Effector memory CD4-positive, alpha-beta T cell (primary cell): ENCODE measurements around the gene MEST.

ENCODE experiments used
- DNase-seq, 3 donors: peaks; one replicate each; pipeline ENCODE4 v3.0.0-alpha.2; 2020
- H3K27ac ChIP-seq: 2 replicates; pipeline ENCODE4 v1.7.0; 2013; ENCODE audit warnings: mild to moderate bottlenecking, low read length, moderate library complexity; ENCODE audit not compliant: insufficient read depth, poor library complexity, severe bottlenecking
- H3K27me3 ChIP-seq: replicated peaks from 2 replicates; pipeline ENCODE4 v1.7.0; 2013; ENCODE audit warnings: mild to moderate bottlenecking, low read length; ENCODE audit not compliant: insufficient read depth, control insufficient read depth, poor library complexity, severe bottlenecking
- H3K36me3 ChIP-seq: 2 replicates; pipeline ENCODE4 v1.7.0; 2013; ENCODE audit warnings: mild to moderate bottlenecking, low read length, moderate library complexity; ENCODE audit not compliant: control insufficient read depth, insufficient read depth
- H3K4me1 ChIP-seq: 2 replicates; pipeline ENCODE4 v1.7.0; 2013; ENCODE audit warnings: low read length, mild to moderate bottlenecking; ENCODE audit not compliant: control insufficient read depth, insufficient read depth, poor library complexity, severe bottlenecking
- H3K4me3 ChIP-seq: 2 replicates; pipeline ENCODE4 v1.7.0; 2013; ENCODE audit warnings: low read length, low read depth, mild to moderate bottlenecking; ENCODE audit not compliant: insufficient read depth, poor library complexity, severe bottlenecking
- H3K9me3 ChIP-seq: 2 replicates; pipeline ENCODE4 v1.7.0; 2013; ENCODE audit warnings: mild to moderate bottlenecking, low read length, moderate library complexity; ENCODE audit not compliant: control insufficient read depth

MEST gene

GRCh38 chr7:130553398-130554029 is 61.6 kb downstream of the MEST start:
- no peak overlapping the region for H3K4me3 ChIP-seq
- no peaks in the 10 kb centered on the region for H3K9me3 ChIP-seq
- peaks cover 6% of the 10 kb centered on the region for H3K36me3 ChIP-seq
- H3K27me3 ChIP-seq: no peaks in the 10 kb centered on the region
- DNase-seq: no peak
- H3K4me1 ChIP-seq: no peaks in the 10 kb centered on the region
- H3K27ac ChIP-seq: no peak overlapping the region

DNA sequence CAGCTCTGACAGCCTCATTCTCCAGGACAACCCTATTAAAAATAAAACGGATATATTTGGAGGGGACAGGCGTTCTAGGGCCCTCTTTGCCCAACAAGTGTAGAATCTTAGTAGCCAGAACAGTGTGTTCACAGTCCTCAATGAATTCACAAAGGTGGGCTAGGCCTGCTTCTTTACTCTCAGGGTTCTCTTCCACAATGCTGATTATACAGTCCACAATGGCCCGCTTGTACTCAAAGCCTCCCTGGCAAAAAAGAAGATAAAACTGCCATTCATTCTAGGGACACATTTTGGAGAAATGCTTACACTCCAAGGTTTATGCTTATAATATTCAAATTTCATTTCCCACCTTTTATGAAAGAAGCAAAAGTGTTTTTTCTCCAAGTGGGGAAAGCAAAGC is 62.6 kb downstream of the MEST start:
- H3K36me3 ChIP-seq: peaks cover 6% of the 10 kb centered on the region
- DNase-seq: no peak
- H3K27ac ChIP-seq: no peak overlapping the region
- H3K27me3 ChIP-seq: no peaks in the 10 kb centered on the region
- no peaks in the 10 kb centered on the region for H3K4me1 ChIP-seq
- no peaks in the 10 kb centered on the region for H3K9me3 ChIP-seq
- no peak overlapping the region for H3K4me3 ChIP-seq
